Nucleus accumbens (tissue), 56 donors: Measurements from ENCODE around the gene SORCS2.

ENCODE experiments used
- DNase-seq, 56 donors: peaks; one replicate each; lab custom pipeline; 2025; lab: John Stamatoyannopoulos, UW

Gene SORCS2

DNA sequence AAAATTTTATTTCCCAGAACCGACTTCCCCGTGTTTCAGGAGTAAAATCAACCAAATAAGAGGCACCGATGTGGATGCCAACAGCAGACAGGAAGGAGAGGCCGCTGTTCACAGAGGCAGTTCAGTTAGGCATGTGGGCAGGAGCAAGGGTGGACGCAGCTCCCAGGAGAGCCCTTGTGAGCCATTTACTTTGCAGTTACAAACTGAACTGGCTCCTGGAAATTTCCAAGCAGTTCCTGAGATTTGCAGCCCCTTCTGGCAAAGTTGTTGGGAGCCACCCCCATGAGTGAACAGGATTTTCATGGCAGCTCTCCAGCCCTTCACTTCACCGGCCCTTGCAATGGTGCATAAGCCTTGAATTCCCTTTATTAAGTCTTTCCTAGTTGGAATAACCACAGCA lies 558.2 kb downstream of the SORCS2 start:
- no peak for DNase-seq

DNA sequence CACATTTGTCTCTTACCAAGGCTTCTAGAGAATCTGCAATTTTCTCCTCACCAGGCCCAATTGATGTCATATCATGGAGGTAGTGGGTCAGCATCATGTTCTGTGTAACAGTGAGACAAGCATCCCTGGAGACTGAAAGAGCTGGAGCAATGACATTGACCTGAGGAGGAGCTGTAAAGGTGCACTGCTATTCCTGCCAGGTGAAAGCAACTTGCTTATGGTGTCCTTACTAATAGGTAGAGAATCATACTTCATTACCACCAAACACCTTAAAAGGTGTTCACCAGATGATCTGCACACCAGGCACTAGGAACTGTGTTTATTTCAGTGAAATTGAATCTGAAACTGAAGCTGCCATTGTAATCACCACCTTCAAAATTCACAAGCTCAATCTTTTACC lies 558.6 kb downstream of the SORCS2 start:
- DNase-seq = no peak

DNA sequence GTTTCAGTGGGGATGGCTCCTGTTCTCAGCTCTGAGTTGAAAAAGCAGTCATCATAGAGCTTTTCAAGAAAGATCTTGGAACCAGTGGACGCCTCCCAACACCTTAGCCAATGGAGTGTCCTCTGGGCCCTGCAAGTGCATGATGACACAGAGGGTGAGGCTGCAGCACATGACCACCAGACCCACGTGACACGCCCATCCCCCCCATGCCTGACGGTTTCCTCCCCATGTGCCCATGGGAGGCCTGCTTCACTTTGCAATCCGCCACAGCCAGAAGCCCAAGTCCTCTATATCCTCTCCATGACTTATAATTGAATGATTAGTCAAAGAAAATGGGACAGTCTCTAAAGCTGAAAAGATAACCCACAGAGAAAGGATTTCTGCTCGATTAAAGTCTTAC lies 560.3 kb downstream of the SORCS2 start:
- DNase-seq = no peak

DNA sequence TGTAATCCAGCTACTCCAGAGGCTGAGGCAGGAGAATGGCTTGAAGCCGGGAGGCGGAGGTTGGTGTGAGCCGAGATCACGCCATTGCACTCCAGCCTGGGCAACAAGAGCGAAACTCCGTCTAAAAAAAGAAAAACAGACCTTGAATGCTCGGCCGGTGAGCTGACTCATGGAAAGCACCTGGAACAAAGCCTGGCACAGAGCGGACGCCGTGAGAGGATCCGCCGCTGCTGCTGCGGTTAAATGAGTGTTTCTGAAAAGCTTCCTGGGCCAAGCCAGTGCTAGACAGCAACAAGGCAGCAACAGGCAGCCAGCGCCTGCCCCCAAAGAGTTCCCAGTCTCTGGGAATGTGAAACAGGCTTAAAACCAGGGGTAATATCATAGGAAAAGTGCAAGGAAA lies 560.9 kb downstream of the SORCS2 start:
- DNase-seq = no peak

DNA sequence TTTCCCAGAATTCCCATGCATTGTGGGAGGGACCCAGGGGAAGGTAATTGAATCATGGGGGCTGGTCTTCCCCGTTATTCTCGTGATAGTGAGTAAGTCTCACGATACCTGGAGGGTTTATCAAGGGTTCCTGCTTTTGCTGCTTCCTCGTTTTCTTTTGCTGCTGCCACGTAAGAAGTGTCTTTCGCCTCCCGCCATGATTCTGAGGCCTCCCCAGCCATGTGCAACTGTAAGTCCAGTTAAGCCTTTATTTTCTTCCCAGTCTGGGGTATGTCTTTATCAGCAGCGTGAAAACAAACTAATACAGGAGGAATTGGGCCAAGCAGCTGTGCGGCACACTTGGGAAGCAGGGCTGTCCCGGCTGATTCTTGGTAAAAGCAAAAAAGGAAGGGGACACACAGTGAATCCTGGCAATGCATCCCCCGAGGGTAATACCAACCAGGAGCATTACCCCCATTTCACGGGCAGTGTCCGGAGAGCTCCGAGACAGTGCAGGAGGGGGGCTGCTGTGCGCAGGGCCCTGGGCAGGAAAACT lies 561.7 kb downstream of the SORCS2 start:
- DNase-seq = no peak

DNA sequence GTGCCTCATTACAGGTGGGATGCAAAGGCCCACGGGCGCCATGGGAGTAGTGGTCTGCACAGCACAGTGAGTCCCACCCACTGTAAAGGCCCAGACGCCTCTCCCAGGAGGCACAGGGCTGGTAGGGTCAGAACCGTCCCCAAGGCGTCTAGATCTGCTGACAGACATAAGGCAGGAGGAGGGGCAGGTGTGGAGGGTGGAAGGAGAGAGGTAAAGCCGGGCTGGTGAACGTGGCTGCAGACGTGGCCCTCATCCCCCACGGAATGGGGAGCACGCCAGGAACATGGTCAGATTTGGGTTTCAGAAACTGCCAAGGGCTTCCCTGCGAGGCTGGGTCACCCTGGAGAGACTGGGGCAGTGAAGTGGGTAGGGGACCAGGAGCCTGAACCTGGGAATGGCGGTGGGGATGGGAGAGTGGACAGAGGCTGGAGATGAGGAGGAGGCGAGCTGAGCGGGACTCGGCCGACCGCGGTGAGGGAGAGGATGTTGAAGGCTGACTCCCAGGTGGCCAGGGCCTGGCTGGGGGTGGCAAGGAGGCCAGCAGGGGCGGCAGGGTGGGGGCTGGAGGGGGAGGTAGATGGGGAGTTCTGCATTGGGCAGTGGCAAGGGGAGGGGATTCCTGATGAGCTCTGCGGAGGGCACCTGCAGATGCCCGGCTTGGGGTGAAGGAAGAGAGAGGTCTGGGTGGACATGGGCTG lies 562.4 kb downstream of the SORCS2 start:
- no peak for DNase-seq

DNA sequence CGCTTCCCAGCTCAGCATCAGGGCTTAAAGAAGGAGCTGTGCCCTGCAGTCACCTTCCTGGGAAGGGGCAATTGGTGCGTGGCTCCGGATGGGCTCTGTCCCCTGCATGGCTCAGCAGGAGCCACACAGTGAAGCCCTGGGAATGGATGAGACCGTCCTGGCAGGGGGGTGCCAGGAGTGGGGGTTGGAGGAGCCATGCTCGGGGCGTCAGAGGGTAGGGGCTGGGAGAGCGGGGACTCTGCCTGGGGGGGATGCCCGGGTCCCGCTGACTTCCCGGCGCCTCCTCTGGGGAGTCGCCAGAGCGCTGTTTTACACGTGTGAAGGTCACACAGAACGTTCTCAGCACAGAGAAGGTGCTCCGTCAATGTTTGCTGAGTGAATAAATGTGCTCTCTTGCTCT lies 563.2 kb downstream of the SORCS2 start:
- no peak for DNase-seq

DNA sequence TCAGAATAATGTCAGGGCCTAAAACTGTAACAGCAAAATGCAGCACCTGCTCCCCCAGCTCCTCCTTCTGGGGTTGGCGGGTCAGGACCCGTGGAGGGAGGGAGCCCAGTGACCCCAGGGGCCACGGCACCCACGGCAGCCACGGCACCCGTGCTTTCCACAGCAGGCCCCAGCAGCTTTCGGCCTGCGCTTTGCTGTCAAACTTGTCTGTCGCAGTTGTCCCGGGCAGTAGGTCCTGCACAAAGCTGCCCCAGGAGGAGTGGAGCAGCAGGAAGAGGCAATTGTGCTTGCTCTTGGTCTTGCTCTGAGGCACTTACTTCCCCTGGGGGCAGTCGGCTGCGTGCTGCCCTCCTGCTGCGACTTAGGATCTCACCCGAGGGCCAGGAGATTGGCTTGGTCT lies 563.7 kb downstream of the SORCS2 start:
- DNase-seq = no peak

DNA sequence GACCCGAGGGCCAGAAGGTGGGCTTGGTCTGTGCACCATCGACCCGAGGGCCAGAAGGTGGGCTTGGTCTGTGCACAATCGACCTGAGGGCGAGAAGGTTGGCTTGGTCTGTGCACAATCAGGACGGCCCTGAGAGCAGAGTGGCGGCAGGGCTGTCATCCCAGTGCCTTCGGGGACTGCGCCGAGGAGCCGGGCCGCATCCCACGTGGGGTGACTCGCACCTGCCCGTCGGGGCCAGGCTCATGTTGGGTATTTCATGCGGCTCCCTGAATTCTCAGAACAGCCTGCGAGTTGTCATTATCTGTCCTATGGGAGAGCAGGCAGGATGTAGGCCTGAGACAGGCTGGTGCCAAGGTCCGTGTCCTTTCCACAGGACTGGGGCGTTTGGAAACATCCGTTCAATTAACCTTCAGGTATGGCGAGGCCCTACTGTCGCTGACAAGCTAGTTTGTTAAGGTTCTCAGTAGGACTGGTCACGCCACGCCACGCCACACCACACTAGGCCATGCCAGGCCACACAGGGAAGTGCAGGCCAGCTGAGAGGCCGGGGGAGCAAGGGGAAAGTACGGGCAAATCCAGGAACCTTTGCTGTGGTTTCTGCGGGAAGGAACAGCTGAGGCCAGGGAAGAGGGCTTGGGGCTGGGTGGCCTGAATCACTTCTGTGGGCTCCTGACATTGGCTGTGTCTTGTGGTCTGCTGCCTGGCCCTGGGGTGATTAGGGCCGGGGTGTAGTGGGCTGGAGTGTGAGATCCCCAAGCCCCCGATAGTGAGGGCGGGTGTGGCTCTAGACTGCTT lies 564.4 kb downstream of the SORCS2 start:
- no peak for DNase-seq

DNA sequence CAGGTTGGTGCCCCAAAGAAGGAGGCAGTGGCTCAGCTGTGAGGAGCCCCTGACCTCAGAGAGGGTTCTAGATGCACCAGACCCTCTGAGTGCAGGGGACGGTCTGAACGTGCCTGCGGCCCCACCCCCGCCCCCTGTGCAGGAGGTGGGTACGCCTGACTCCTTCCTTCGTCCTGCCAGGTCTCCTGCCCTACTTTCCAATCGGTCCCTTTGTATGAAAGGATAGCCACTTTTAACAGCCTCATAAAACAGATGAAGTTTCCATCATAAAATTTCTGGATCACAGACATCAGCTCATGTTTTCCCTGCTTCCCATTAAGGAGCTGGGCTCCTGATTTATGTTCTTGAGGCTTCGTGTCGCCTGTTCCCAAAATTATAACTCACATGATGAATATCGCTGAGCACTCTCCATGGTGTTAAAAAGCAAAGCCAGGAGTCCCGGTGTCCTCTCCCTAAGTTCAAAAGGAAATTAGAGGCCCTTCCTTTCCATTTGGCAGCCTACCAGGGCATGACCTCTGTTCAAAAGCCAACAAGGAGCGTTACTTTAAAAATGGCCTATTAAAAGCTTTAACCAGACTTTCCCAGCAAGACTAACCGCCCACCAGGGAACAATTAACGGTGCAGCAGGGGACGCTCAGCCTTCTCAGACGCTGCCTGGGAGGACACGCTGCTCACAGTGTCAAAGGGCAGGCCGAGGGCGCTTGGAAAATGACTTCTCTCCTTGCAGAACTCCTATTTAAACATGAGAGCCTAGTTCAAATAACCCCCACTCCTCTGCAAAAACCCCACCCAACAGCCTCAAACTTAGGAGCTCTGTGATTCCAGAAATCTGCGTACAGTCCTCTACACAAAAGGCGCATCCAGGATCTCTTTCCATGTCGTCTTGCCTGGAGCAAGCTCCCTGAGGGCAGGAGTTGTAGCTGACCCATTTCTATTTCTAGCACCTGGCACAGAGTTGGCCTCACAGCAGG lies 565.4 kb downstream of the SORCS2 start:
- no peak for DNase-seq

DNA sequence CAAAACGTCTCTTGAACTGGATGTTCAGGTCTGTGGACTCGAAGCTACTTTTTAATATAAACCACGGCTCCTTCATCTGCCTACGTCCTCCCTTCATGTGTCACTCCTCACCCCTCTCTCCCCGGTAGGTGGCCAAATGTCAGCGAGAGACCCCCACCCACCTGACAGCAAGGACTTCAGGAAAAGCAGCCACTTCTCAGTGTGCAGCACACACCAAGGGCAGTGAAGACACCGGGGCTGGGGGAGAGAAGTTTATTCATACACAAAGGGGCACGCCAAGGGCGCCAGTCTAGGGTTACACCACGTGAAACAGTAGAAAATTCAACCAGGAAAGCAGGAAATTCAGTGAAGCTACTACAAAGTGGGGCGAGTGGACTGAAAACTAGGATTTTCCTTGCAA lies 566.1 kb downstream of the SORCS2 start:
- DNase-seq = no peak

DNA sequence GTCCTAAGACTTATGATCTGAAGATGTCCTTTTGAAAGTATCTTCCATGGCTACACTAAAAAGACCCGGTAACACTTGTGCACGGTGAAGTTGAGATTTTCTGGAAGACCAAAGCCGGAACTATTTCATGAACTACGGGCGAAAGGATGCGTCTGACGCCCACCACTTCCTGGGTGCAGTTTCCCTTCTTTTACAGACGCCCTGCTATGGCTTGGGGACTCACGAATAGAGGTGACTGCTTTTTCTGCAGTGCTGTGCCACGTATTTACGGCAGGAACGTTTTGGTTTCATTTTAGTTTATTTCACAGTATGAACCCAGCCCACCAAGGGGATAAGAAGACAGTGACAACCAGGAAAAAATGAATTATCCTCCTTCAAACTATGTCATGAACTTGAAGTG lies 566.9 kb downstream of the SORCS2 start:
- no peak for DNase-seq

DNA sequence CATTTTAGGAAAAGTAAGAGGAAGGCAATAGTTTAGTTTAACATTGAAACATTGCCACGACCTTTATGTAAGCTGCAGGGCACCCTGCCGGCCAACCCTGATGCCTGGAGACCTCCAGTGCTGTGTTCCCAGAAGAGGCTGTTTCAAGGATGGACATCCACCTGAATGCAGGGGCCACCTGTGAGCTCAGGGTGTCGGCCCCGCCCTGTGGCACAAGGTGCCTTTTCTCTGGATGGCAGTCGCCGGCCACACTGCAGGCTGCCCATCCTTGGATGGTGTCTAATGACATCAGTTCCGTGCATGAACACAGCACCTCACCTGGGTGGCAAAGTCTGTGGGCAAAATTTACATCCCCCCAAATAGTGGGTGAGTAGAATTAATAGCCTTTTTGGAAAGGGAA lies 567.3 kb downstream of the SORCS2 start:
- DNase-seq = no peak

DNA sequence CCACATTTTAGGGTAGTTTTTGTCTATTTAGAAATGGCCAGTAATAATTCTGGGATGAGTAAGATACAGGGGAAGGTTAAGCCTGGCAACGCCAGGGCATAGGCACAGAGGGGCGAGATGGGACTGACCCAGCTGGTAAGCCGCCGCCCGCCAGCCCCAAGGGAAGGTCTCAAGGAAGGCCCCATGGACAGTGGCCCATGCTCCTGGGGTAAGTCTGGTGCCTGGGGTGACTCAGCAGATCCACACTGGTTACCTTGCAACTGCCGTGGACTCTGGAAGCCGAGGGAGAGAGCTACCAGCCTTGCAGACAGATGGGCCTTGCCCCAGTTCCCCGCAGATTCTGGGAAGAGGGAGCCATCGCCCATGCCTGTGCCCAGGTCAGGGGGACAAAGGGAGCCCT lies 567.9 kb downstream of the SORCS2 start:
- DNase-seq = no peak

DNA sequence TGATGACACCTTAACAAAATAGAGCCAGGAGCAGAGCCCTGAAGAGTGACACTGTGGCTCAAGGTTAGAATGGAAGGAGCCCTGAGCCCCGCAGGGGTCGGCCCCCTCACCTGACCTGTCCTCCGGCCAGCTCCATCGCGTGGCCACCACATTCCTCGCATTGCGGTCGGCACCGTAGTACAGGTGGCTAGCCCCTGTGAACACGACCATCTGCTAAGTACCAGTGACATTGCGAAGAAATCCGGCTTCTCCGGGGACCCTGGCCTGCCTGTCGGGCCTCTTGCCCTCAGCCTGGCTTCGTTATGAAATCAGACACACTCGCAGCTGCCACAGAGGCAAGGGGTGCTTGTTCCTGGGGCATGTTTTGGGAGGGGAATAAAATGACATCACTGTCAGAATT lies 568.4 kb downstream of the SORCS2 start:
- DNase-seq = no peak

DNA sequence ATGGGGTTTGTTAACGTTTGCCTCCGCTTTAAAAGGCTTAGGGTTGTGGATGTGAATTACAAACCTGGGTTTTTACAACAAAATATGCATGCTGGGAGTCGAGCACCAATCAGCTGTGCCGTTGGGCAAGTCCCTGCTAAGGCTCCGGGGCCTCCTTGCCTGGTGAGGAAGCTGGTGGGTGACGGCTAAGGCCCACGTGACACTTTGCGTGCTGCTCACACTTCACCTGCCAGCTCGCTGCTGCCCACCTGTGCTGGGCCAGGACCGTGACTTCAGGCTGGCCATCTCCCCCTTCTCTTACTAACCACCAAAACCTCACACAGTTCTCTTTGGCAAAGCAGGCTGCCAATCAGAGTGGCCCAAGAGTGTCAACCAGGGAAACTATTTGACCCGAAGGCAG lies 569.0 kb downstream of the SORCS2 start:
- no peak for DNase-seq

DNA sequence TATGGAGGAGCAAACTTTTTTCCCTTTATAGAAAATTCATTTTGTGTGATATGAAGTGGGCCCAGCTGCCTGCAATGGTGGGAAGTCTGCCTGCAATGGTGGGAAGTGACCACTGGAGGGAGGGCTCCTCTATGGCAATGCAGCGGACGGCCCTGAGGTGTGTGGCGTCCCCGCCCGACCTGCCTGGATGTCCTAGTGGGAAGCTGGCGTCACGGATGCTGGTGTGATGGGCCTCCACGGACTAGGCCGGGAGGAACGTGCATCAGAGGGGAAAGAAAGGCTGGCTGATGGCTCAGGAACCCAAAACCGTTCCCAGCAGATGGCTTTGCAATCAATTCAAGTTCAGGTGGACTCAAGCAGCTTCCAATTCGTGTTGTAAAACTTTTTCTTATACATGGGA lies 569.4 kb downstream of the SORCS2 start:
- peak in 47 of 56 donors; percentile 5 to 84 (median 41) for DNase-seq

DNA sequence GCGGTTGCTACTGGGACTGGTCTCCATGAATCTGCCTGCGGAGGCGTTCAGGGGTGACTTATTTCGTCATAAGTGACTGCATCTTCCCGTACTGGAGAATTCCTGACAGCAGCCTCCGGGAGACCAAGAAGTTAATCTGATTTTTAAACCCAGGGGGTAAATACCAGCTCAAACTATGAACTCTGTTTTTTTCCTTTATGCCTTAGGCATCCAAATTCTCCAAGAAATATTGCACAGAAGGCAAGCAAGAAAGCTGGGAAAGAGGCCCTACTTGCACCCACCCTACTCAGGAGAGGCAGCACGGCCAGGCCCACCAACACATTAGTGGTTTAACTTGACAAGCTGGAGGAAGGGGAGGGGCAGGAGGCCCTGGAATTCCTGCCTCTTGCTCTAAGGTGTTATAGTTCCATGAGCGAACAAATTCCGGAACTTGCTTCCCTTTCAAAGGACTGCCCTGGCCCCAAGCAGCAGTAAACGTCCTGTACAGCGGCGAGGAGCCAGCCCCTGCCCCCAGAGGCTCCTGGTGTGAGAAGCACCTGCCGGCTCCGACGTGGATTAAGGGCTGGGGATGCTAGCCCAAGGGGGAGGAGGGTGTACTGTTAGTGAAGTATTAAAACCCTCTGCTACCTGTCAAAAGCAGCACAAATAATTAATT lies 570.2 kb downstream of the SORCS2 start:
- no peak for DNase-seq

DNA sequence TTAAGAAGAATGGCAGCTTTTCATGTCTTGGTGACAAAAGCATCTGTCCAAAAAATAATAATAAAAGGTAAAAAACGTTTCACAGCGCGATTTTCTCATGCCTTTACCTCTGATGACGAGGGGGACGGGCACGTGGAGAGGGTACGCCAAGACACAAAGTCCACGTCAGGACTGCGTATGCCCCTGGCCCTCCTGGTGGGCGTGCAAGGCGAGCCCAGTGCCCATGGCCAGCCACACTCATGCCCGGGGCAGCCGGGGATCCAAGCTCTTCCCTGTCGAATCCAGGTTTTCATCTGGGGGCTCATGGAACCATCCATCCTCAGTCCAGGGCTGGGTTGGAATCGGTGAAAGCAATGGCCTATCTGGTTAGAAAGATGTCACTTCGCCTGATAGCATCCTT lies 570.8 kb downstream of the SORCS2 start:
- no peak for DNase-seq

DNA sequence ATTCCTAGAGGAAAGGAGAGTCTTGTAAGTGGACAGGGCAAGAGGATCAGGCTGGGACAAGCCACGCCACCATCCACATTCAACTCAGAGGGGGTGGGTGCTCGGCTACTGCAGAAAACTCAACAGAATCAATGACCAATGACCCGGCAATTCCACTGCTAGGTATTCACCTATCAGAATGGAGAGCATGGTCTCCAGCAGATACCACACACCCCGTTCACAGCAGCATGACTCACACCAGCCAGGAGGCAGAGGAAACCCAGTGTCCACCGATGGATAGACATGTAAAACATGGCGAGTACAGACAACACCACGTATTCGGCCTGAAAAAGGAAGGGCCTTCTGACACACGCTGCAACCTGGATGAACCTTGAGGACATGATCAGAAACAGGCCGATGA lies 571.5 kb downstream of the SORCS2 start:
- DNase-seq = no peak
